ENCODE results near the gene GLI3. TPM values are rescaled to one million over a fixed set of nuclear protein-coding genes. Genes with fewer than 3 reads are reported as not detected.

GLI3 gene
- total RNA-seq, 1 donor: 4.3 TPM

DNA sequence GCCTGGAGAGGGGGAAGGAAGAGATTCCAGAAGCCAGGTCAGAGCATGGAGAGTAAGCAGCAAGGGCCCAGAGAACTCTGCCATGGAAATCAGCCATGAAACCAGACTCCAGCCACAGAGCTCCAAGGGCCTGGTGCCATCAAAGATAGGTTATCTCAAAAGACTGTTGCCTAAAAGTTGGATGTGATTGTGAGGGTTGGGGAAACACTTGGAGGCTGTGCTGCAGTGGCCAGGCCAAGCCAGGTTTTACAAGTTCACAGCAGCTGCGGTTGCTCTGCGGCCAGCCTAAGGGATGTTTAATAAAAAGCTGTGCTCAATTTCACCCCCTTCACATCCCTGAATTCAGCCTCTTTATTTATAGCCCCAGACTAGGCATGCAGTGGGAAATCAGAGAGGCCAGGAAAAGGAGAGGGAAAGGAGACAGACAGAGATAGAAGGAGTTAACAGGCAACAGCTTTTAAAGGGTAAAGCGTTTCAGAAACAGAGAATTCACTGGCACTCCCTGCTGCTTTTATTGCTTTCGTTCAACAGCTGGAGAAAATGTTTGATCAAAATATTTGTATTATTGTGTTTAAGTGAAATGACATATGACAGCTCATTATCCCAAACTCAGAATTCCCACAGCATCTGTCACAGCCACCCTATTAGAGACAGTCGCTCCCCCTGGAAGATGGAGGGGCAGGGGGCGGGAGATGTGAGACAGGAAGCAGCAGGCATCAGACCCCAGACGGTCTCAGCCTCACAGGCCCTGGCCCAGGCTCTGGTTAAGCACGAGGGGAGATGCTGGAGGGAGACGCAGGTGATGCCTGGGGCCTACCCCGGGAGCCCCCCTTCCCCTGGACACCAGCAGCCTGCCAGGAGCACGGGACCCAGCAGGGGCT lies 140.1 kb downstream of the GLI3 start:
- TF ChIP-seq, protein P1, sequence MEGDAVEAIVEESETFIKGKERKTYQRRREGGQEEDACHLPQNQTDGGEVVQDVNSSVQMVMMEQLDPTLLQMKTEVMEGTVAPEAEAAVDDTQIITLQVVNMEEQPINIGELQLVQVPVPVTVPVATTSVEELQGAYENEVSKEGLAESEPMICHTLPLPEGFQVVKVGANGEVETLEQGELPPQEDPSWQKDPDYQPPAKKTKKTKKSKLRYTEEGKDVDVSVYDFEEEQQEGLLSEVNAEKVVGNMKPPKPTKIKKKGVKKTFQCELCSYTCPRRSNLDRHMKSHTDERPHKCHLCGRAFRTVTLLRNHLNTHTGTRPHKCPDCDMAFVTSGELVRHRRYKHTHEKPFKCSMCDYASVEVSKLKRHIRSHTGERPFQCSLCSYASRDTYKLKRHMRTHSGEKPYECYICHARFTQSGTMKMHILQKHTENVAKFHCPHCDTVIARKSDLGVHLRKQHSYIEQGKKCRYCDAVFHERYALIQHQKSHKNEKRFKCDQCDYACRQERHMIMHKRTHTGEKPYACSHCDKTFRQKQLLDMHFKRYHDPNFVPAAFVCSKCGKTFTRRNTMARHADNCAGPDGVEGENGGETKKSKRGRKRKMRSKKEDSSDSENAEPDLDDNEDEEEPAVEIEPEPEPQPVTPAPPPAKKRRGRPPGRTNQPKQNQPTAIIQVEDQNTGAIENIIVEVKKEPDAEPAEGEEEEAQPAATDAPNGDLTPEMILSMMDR (IDR thresholded peaks at IDR 0.05; ENCODE audit: insufficient read depth, low read depth, low read length): no peak
- no peak overlapping the region for H3K4me3 ChIP-seq (ENCODE audit: low read depth, low read length)
- peak; percentile 97 for DNase-seq (ENCODE audit: low read depth)

DNA sequence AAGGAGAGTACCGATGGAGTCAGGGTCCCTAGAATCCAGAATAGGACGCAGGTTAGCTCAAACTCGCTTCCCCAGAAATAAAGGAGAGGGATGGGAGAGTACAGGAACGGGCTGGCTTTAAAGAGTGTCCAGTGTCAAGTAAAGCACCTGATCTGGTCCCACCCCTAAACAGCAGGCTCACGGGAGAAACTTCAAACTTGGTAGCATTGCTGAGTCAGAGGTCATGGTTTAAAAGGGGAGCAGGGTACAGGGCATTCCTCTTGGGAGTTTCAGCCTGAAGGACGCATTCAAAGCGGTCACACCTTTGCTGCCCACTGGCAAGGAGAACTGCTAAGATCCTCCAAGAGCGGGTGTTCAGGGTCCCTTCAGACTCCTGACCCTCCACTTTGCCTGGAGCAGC lies 140.7 kb downstream of the GLI3 start:
- DNase-seq (ENCODE audit: low read depth): no peak
- TF ChIP-seq, protein P1 (IDR thresholded peaks at IDR 0.05; ENCODE audit: insufficient read depth, low read depth, low read length): no peak
- H3K4me3 ChIP-seq (ENCODE audit: low read depth, low read length): no peak overlapping the region

DNA sequence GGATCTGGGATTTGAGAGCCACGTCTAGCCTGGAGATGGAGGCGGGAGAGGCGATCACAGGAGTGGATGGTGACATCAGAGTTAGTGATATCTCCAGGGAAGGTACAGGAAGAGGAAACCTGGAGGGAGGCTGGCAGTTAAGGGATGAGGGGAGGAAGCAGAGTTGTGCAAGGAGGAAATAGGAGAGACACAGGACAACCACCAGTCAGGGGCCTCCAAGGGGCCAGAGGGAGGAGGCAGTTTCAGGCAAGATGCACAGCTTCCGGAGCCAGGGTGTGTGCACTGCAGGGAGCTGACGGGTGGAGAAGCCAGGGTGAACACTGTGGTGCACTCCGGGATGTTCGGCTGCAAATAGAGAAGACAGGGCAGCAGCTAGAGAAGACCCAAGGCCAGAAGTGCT lies 141.2 kb downstream of the GLI3 start:
- H3K4me3 ChIP-seq (ENCODE audit: low read depth, low read length): no peak overlapping the region
- peak; percentile 49 for DNase-seq (ENCODE audit: low read depth)
- TF ChIP-seq, protein P1 (IDR thresholded peaks at IDR 0.05; ENCODE audit: insufficient read depth, low read depth, low read length): no peak

DNA sequence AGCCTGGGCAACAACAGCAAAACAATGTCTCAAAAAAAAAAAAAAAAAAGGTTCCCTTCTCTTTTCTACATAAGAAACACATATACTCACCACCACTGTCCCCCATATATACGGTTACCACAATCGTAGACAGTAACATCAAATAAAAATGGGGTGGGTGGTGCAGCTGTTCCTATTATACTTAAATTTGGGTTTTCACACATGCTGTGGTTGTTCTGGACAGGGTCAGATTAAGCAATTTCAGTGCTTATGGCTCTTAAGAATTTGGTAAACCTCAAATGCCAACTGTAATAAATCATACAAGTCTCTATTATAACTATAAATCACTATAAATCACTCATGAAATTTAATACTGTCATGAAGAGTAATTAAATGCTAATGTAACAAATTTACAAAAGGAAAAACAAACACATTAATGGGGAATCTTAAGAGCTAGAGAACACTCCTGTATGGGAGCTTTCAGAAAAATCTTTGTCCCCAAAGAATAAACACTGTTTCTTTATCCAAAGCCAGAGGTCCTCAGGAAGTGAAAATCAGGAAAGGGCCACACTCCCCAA lies 143.6 kb downstream of the GLI3 start:
- TF ChIP-seq, protein P1 (IDR thresholded peaks at IDR 0.05; ENCODE audit: insufficient read depth, low read depth, low read length): no peak
- no peak overlapping the region for H3K4me3 ChIP-seq (ENCODE audit: low read depth, low read length)
- no peak for DNase-seq (ENCODE audit: low read depth)

DNA sequence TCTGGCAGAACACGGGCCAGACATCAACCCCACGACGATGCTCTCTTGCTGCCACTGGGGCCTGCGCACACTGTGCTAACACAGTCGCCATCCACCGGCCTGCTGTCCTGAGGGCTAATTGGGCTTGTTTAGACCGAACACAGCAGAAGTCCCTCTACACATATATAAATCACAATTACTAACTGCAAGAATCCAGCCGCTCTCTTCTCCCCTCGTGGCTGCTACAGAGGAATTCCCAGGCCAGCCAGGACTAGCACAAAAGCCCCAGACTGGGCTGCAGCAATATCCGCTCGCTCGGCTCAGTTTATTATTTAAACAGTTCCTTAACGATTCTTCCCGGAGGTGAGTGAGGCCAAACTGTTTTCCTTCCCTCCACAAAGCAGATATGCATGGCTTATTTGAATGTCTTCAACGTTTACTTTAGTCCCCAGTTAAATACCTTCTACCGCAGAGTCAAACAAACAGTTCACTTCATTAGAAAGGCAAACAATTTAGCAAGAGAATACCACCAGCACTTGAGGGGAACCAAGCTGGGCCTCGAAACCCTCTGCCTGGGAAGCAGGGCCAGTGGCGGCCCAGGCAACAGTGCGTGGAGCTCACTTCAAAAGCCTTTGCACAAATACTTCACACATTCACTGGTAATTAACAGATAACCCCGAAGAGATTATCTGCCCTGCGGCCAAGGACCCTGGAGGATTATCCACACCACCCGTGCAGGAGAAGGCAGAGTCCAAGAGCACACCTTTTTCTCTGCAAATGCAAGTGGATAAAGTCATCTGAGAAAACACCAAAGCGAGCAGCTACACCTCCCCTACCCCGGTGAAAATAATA lies 145.3 kb downstream of the GLI3 start:
- DNase-seq (ENCODE audit: low read depth): peak; percentile 76
- H3K4me3 ChIP-seq (ENCODE audit: low read depth, low read length): no peak overlapping the region
- TF ChIP-seq, protein P1 (IDR thresholded peaks at IDR 0.05; ENCODE audit: insufficient read depth, low read depth, low read length): no peak

DNA sequence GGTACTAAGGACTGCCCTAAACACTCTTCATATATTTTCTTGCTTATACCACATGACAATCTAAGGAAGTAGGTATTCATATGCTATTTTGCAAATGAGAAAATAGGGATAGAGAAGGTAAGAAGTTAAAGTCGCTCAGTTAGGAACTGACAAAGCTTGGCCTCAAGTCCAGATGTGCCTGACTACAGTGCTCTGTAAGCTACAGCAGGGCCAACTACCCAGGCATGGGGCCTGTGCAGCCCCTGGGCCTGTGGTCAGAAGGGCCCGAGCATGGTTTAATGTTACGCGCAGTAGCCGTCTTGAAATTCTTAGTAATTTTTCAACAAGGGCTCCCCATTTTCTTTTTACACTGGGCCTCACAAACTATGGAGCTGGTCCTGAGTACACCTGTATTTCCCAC lies 146.2 kb downstream of the GLI3 start:
- H3K4me3 ChIP-seq (ENCODE audit: low read depth, low read length): no peak overlapping the region
- TF ChIP-seq, protein P1 (IDR thresholded peaks at IDR 0.05; ENCODE audit: insufficient read depth, low read depth, low read length): no peak
- DNase-seq (ENCODE audit: low read depth): no peak

All from fibroblast of villous mesenchyme (primary cell).